ENCODE results near the gene CGB3.
"Not testable (repeated sequence)": the region's sequence is repeated elsewhere in the genome, so short reads cannot be mapped to it uniquely, and the experiment has no call there.

CGB3 gene

GRCh38 chr19:49024233-49024632 is at the start of gene CGB3:
CGB3 (minus strand) TSS chr19:49024333; CDS start chr19:49023971, 362 bp downstream.
- not testable (repeated sequence) for DNase-seq (ENCODE audit: low read depth)

GRCh38 chr19:49071860-49072547 is 47.9 kb upstream of the CGB3 start:
- no peak for DNase-seq (ENCODE audit: low read depth)

DNA sequence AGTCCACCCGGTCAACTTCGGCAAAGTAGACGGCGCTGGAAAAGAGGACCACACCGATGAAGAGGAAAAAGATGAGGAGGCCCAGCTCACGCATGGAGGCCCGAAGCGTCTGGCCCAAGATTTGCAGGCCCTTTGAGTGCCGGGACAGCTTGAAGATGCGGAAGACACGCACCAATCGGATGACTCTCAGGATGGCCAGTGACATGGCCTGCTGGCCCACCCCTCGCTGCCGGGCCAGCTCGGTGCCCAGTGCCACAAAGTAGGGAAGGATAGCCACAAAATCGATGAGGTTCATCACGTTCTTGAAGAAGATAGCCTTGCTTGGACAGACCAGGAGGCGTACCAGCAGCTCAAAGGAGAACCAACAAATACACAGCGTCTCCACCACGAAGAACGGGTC is 46.3 kb upstream of the CGB3 start:
- no peak for DNase-seq (ENCODE audit: low read depth)

DNA sequence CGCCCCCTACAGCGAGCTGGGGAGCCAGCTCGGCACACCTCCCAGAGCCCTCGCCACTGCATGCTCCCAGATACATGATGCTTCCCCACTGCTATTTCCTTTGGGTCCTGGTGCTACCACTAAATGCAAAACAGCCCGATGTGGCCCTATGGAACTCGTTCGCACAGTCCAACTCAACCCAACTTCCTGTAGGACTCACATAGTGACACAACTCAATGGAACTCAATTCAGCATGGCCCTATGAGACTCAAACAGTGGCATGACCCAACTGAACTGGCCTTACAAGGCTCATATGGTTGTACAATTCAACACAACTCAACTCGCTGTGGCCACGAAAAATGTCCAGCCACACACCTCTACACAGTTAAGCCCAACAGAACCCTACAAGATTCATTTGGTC is 44.9 kb upstream of the CGB3 start:
- DNase-seq (ENCODE audit: low read depth), result no peak

DNA sequence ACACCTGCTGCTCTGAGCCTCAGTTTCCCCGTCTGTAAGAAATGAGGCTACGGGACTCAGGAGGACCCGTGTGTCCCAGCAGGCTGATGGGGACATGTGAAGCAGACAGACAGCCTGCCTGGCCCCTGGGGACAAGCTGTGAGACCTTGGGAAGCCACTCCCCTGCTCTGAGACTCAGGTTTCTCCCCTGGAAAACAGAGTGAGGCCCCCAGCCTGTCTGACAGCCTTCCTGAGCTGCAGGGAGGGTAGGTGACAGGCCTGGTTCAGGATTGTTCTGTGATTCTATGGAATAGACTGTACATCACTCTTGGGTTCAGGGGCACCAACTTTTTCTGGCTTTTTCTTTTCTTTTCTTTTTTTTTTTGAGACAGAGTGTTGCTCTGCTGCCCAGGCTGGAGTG is 43.4 kb upstream of the CGB3 start:
- DNase-seq (ENCODE audit: low read depth), result no peak

- DNase-seq (ENCODE audit: low read depth), result no peak
Measured at GRCh38 chr19:49065905-49066512, 41.9 kb upstream of the CGB3 start.

- DNase-seq (ENCODE audit: low read depth), result no peak
Measured at GRCh38 chr19:49064768-49065611, 40.9 kb upstream of the CGB3 start, which contains the start of gene NTF4. NTF4 (minus strand) TSS chr19:49064818; CDS start chr19:49061997, 2,821 bp downstream.

GRCh38 chr19:49064029-49064629 is 40.0 kb upstream of the CGB3 start:
- no peak for DNase-seq (ENCODE audit: low read depth)

GRCh38 chr19:49061445-49061844 is 37.3 kb upstream of the CGB3 start:
- no peak for DNase-seq (ENCODE audit: low read depth)

GRCh38 chr19:49061000-49061399 is 36.9 kb upstream of the CGB3 start:
- no peak for DNase-seq (ENCODE audit: low read depth)

DNA sequence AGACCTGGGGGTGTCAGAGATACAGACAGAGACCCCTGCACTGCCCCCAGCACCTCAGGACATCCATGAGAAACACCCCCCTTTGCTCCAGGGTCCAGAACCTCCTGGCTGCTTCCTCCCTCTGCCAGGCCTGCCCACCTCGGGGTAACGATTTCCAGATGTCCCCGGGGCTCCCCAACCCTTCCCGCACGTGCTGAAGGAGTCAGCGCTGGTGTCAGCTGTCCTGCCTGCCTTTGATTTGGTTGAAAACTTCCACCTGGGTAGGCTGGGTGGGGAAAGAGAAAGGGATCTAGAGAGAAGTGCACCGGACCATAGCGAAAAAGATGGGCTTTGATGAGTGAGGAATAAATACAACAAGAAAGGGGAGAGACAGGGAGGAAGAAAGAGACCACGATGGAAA is 34.9 kb upstream of the CGB3 start:
- DNase-seq (ENCODE audit: low read depth), result no peak

DNA sequence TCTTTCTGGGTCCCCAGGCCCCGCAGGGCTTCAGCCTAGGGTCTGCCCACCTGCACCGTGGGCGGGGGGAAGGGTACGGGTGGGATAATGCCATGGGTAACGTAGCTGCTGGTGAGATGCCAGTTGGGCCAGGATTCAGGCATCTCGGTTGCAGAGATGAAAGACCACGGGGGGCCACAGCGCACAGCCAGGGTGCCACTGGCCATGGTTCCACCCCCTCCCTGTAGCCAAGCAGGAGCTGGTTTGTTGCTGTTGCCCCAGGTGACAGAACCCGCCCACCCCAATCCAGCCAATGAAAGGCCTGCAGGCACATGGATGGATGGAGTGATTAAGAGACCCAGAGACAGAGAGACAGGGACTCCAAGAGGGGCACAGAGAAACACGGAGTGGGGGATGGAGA is 34.4 kb upstream of the CGB3 start:
- DNase-seq (ENCODE audit: low read depth), result no peak

DNA sequence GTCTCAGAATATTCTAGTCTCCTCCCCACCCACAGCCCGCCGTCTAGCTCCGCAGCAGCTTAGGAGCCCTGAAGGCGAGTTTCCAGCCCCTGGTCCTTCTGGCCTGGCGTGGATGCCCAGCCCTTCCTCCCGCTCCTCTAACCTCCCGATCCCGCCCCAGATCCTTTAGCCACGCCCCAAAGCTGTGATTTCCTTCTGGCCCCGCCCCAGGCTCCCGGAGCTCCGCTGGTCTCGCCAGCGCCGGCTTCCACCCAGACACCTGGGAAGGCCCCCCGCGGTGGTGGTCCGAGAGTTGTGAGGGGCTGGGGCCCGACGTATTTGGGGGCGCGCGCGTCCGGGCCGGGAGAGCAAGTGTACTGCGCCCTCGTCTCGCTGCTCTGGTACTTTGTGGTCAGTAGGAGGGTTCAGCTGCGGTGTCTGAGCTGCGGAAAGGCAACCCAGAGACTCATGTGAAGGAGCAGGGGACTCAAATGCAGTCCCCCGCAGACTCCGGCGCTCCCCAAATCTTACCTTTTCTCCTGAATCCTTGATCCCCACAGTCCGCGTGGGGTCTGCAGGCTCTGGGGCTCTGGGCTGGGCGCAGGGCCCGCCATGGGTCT is 33.6 kb upstream of the CGB3 start, which contains the start of gene CGB7:
Gene CGB7, minus strand, starts transcription at position 114 of the 599 bp plus-strand sequence. CDS start 2,374 bp downstream, outside the sequence.
- DNase-seq (ENCODE audit: low read depth), result peak; percentile 26

- DNase-seq (ENCODE audit: low read depth), result not testable (repeated sequence)
Measured at GRCh38 chr19:49056902-49057596, 32.9 kb upstream of the CGB3 start.

DNA sequence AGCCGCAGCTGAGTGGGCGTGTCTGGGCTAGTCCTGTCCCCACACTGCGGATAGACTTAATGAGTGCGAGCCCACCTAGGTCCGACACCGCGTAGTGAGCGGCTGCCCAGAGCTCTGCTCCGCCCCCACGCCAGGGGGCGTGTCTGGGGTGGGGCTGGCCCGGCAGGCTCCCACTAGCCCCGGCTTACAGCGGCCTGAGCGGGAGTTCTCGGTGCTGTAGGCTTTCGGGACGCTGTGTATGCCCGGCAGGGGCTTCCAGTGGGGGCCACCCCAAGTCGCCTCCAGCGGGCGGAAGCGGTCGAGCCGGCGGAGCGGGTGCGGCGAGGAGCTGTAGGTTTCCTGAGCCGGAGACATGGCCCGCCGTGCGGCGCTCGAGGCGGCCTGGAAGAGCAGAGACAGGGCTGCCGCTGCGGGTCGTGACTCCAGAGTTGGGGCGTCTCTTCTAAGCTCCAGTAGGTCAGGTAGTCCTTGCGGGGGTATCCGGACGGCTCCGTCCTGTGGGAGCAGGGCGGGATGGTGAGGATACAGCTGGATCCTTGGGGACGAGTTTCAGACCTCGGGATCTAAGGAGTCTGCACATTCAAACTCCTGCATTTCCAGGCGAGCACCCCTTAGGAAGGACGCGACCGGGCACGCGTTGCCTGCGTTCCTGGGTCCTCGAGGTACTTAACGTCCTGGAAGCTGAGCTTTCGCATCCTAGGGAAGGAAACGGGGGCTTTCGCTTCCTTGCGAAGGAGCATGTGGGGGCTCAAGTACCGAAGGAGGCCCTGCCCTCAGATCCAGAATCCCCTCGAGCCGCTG is 32.2 kb upstream of the CGB3 start:
- peak; percentile 27 for DNase-seq (ENCODE audit: low read depth)

DNA sequence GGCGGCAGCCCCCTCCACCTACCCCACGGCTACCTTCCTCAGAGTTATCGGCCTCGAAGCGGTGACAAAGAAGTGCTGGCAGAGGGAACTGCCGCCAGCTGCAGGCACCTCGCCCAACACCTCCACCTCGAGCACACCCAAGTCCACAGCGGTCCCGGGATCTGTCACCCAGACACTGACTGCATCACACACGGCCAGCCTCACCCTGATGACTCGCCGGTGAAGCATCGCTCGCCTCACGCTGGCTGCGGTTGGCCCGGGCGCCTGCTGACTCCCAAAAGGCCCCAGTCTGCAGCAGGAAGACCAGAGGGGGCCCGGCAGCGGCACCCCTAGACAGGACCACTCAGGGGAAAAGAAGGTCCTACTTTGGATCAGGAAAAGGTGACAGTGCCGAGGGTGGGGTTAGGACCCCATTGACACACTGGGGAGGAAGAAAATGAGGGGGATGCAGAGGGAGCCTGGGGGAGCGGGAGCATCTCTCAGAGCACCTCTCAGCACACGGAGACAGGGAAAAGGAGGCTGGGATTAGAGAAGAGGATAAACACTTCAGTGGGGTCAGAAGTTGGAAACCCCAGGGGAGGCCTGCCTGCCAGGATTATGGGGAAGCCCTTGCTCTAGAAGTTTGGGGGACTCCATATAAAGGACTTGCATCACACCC is 26.4 kb upstream of the CGB3 start:
- DNase-seq (ENCODE audit: low read depth), result not testable (repeated sequence)

GRCh38 chr19:49049834-49050233 is 25.7 kb upstream of the CGB3 start:
- DNase-seq (ENCODE audit: low read depth), result not testable (repeated sequence)

GRCh38 chr19:49049011-49049410 is 24.9 kb upstream of the CGB3 start, which contains the start of gene CGB8:
CGB8 (minus strand) TSS chr19:49049111; CDS start chr19:49048739, 372 bp downstream.
- not testable (repeated sequence) for DNase-seq (ENCODE audit: low read depth)

DNA sequence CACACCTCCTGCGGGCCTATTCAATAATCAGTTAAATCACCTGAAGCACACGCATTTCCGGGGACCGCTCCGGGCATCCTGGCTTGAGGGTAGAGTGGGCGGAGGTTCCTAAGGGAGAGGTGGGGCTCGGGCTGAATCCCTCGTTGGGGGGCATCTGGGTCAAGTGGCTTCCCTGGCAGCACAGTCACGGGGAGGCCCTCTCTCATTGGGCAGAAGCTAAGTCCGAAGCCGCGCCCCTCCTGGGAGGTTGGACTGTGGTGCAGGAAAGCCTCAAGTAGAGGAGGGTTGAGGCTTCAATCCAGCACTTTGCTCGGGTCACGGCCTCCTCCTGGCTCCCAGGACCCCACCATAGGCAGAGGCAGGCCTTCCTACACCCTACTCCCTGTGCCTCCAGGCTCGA is 19.4 kb upstream of the CGB3 start, which contains the start of gene CGB5:
Gene CGB5, plus strand, starts transcription at position 301 of the 400 bp plus-strand sequence. CDS start 362 bp downstream, outside the sequence.
- not testable (repeated sequence) for DNase-seq (ENCODE audit: low read depth)
